SK-N-SH treated with all-trans-retinoic acid at 6 μM for 48 hours (cell line): Measurements from ENCODE around the gene ABHD4.

ENCODE experiments used
- ESRRG ChIP-seq: fragments of 250-450 bp; sonication (Bioruptor Pico); IDR thresholded peaks from 2 replicates; pipeline ENCODE4 v1.6.1; 2021; ENCODE audit warnings: mild to moderate bottlenecking
- ZFP3 ChIP-seq: fragments of 250-450 bp; sonication (Bioruptor Pico); IDR thresholded peaks from 2 replicates; pipeline ENCODE4 v1.5.0; 2020; ENCODE audit warnings: mild to moderate bottlenecking, moderate library complexity
- TF ChIP-seq, protein P1 (sequence below): fragments of 250-450 bp; sonication (Bioruptor Pico); IDR thresholded peaks from 2 replicates; pipeline ENCODE4 v1.5.1; 2020; ENCODE audit warnings: low read depth, mild to moderate bottlenecking, moderate library complexity
- TF ChIP-seq, protein P2 (sequence below): fragments of 250-450 bp; sonication (Bioruptor Pico); IDR thresholded peaks from 2 replicates; pipeline ENCODE4 v1.8.0; 2020; ENCODE audit warnings: mild to moderate bottlenecking, moderate library complexity, borderline replicate concordance

DNA sequence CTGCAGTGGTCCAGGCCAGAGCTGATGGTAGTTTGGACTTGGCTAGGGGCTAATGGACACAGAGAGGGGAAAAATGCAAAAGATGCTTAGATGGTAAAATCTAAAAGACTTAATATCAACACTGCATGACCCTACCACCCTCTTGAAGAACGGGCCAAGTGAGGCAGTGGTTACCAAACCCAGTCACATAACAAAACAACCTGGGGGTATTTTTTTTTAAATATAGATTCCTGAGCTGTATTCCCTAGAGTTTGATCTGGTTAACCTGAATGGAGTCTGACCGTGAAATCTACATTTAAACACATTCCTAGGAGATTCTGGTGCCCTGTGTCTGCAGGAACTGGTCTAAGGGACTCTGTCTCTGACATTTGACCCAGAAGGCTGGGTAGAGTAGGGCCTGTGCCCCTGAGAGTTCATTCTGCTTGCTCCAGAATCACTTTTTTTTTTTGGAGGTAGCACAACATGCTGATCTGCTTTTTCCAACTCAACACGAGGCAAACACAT, 15.7 kb downstream of the ABHD4 start:
- TF ChIP-seq ZFP3 (CRISPR knock-in tag): no peak
- TF ChIP-seq, protein P1, sequence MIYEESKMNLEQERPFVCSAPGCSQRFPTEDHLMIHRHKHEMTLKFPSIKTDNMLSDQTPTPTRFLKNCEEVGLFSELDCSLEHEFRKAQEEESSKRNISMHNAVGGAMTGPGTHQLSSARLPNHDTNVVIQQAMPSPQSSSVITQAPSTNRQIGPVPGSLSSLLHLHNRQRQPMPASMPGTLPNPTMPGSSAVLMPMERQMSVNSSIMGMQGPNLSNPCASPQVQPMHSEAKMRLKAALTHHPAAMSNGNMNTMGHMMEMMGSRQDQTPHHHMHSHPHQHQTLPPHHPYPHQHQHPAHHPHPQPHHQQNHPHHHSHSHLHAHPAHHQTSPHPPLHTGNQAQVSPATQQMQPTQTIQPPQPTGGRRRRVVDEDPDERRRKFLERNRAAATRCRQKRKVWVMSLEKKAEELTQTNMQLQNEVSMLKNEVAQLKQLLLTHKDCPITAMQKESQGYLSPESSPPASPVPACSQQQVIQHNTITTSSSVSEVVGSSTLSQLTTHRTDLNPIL: no peak
- no peak for TF ChIP-seq ESRRG (CRISPR knock-in tag)
- TF ChIP-seq, protein P2, sequence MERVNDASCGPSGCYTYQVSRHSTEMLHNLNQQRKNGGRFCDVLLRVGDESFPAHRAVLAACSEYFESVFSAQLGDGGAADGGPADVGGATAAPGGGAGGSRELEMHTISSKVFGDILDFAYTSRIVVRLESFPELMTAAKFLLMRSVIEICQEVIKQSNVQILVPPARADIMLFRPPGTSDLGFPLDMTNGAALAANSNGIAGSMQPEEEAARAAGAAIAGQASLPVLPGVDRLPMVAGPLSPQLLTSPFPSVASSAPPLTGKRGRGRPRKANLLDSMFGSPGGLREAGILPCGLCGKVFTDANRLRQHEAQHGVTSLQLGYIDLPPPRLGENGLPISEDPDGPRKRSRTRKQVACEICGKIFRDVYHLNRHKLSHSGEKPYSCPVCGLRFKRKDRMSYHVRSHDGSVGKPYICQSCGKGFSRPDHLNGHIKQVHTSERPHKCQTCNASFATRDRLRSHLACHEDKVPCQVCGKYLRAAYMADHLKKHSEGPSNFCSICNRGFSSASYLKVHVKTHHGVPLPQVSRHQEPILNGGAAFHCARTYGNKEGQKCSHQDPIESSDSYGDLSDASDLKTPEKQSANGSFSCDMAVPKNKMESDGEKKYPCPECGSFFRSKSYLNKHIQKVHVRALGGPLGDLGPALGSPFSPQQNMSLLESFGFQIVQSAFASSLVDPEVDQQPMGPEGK: no peak
